ENCODE results near the gene SOX11.

The SOX11 gene

GRCh38 chr2:5692561-5693286 is 540 bp downstream of the SOX11 start:
- no peak for DNase-seq (ENCODE audit: low spot score)

- no peak for DNase-seq (ENCODE audit: low spot score)
Observed at GRCh38 chr2:5693287-5694201, 1.4 kb downstream of the SOX11 start.

- DNase-seq (ENCODE audit: low spot score), result no peak
Observed at GRCh38 chr2:5694306-5694705, 2.1 kb downstream of the SOX11 start.

- no peak for DNase-seq (ENCODE audit: low spot score)
Observed at GRCh38 chr2:5695654-5696403, 3.6 kb downstream of the SOX11 start.

- no peak for DNase-seq (ENCODE audit: low spot score)
Observed at GRCh38 chr2:5696404-5696944, 4.3 kb downstream of the SOX11 start.

- no peak for DNase-seq (ENCODE audit: low spot score)
Observed at GRCh38 chr2:5696945-5697521, 4.8 kb downstream of the SOX11 start.

GRCh38 chr2:5697562-5697961 is 5.4 kb downstream of the SOX11 start:
- DNase-seq (ENCODE audit: low spot score), result no peak

GRCh38 chr2:5698134-5698533 is 6.0 kb downstream of the SOX11 start:
- no peak for DNase-seq (ENCODE audit: low spot score)

- no peak for DNase-seq (ENCODE audit: low spot score)
Observed at GRCh38 chr2:5699963-5700362, 7.8 kb downstream of the SOX11 start.

- DNase-seq (ENCODE audit: low spot score), result no peak
Observed at GRCh38 chr2:5700551-5700950, 8.4 kb downstream of the SOX11 start.

- DNase-seq (ENCODE audit: low spot score), result no peak
Observed at GRCh38 chr2:5701266-5701665, 9.1 kb downstream of the SOX11 start.

- no peak for DNase-seq (ENCODE audit: low spot score)
Observed at GRCh38 chr2:5703166-5703565, 11.0 kb downstream of the SOX11 start.

GRCh38 chr2:5705490-5705889 is 13.3 kb downstream of the SOX11 start:
- DNase-seq (ENCODE audit: low spot score), result no peak

- DNase-seq (ENCODE audit: low spot score), result no peak
Observed at GRCh38 chr2:5706717-5707455, 14.7 kb downstream of the SOX11 start.

- no peak for DNase-seq (ENCODE audit: low spot score)
Observed at GRCh38 chr2:5710615-5711014, 18.4 kb downstream of the SOX11 start.

- DNase-seq (ENCODE audit: low spot score), result no peak
Observed at GRCh38 chr2:5713101-5713500, 20.9 kb downstream of the SOX11 start.

- DNase-seq (ENCODE audit: low spot score), result no peak
Observed at GRCh38 chr2:5719629-5720334, 27.6 kb downstream of the SOX11 start.

GRCh38 chr2:5720426-5720825 is 28.2 kb downstream of the SOX11 start:
- no peak for DNase-seq (ENCODE audit: low spot score)

GRCh38 chr2:5722236-5722635 is 30.1 kb downstream of the SOX11 start:
- no peak for DNase-seq (ENCODE audit: low spot score)
